Left renal pelvis (tissue), 4 donors: Measurements from ENCODE around the gene NAALADL2. TPM values are rescaled to one million over a fixed set of nuclear protein-coding genes. Genes with fewer than 3 reads are reported as not detected.
A peak's percentile ranks its signal among the peaks of the same experiment; 100 is the strongest.
"Not testable (repeated sequence)": the region's sequence is repeated elsewhere in the genome, so short reads cannot be mapped to it uniquely, and the experiment has no call there.

Experiments used
- DNase-seq, 4 donors: peaks; one replicate each; pipeline ENCODE4 v3.0.0-alpha.2; 2013; ENCODE audit warnings: low read depth in 4 of 4, low spot score in 3 of 4
- polyA plus RNA-seq, 4 donors: library from polyadenylated mRNA; unstranded; fragments of 120-200 nt; gene quantifications; one replicate each; pipeline ENCODE4 v1.2.1, GENCODE V29; 2013; ENCODE audit not compliant: insufficient read length in 4 of 4

Gene NAALADL2
- polyA plus RNA-seq, 4 donors: 13.6 to 25.3 (median 19.7) TPM

DNA sequence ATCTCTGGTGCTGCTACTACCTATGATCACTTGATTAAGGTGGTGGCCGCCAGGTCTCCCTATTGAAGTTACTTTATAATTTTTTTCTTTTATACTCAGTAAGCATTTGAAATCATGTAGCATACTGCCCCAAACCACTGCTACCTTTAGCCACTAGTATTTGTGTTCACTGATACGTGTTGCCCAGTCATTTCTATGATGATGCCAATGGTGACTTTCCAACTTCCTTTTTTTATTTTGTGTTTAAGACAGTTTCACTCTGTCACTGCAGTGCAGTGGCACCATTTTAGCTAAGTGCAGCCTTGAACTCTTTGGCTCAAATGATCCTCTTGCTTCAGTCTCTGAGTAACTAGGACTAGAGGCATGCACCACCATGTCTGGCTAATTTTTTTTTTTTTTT is 598.2 kb downstream of the NAALADL2 start:
- no peak for DNase-seq

DNA sequence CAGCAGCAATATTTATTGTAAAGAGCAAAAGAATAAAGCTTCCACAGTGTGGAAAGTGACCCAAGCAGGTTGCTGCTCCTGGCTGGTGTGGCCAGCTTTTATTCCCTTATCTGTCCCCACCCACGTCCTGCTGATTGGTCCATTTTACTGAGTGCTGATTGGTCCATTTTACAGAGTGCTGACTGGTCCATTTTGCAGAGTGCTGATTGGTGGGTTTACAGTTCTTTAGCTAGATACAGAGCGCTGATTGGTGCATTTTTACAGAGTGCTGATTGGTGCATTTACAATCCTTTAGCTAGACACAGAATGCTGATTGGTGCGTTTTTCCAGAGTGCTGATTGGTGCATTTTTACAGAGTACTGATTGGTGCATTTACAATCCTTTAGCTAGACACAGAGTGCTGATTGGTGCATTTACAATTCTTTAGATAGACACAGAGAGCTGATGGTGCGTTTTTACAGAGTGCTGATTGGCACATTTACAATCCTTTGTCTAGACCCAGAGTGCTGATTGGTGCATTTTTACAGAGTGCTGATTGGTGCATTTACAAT is 601.8 kb downstream of the NAALADL2 start:
- not testable (repeated sequence) for DNase-seq

DNA sequence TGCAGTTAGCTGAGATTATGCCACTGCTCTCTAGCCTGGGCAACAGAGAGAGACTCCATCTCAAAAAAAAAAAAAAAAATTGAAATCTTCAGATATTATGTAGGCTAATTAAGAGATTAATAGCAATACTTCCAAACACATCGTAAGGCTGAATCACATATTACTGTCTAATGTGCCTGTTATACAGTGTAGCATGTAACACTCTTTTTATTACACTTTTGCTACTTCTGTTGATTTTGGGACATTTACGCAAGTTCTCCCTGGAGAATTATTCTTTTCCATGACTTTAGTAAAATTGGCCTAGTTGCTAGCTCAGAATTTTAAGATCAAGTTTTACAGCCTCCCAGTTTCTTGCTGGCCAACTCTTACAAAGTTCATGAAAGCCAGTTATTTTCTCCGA is 605.2 kb downstream of the NAALADL2 start:
- DNase-seq: no peak

DNA sequence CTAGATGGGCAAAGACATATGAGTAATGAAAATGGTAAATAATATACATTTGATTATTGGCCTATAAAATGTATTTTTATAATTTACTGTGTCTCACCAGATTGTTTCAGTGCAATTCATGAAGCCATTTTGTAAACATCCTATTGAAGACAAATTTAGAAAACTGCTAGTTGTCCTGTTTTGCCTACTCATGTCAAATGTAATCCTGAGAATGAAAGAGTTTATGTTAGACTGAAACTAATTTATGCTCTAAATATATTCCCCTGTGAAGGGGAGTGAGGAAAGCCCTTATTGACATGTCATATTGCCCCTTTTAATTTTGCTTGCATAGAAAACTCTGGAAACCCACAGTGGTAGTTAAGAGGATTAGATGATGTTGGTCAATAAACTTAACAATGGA is 610.0 kb downstream of the NAALADL2 start:
- no peak for DNase-seq

DNA sequence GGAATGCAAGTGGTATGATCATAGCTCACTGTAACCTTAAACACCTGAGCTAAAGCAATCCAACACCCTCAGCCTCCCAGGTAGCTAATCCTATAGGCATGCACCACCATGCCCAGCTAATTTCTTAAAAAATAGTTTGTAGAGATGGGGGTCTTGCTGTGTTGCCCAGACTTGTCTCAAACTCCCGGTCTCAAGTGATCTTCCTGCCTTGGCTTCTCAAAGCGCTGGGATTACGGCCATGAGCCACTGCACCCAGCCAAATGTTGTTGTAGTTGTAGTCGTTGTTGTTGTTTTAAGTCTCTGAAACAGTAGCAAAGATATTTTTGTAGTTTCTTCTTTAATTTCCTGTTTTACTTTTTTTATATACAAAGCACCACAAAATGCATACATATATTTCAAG is 616.6 kb downstream of the NAALADL2 start:
- no peak for DNase-seq

DNA sequence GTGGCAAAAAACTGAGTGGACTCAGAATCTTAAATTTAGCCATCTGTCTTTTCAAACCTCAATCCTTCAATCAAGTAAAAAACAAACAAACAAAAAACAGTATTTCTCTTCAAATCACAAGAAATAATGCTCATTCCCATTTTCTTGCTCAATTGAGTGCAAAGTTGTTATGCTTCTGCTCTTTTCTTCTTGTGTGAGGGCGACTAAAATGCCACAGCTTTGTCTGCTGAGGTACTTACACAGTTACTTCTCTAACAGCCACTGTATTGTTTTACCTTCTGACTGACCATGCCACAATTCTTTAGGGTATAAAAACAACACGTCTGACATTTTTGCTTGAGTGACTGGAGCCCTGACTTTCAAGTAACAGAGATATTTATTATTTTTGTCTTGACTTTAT is 617.4 kb downstream of the NAALADL2 start:
- DNase-seq: no peak

DNA sequence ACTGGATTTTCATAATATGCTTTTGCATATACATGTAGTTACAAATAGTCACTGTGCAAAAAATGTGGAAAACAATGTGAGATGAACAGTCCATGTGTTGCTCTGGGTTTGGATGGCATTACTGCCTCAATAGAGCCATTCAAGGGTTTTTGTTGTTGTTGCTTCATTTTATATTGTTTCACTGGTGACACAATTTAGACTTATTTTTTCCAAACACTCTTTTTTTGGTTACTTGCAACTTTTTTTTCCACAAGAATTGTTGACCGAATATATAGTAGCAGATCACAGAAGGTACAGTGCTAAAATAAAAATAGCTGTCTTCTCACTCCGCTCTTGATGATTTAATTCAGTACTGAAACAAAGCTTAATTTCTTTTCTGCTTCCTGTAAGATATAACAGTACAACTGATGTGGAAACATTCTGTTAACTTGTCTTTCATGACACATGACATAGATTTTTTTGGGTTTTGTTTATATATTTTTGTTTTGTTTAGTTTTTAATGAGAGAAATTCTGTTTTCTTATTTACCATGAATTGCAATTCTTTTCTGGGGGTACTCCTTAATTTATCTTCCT is 618.6 kb downstream of the NAALADL2 start:
- no peak for DNase-seq

DNA sequence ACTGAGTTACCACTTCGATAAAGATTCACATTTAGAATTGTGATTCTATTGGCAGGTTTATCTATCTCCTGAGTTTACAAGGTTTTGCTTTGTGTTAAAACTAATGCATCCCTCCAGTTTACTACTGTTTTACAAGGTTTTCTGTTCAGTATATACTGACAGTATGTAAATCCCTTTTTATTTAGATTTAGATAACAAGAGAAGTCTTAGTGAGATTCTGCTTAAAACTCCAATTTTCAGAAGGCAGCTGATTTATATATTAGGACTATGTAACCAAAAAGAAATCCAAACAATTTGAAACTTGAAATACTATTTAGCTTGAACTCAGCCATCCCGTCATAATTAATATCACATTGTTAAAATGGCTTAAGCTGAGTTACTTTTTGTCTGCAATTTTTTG is 619.2 kb downstream of the NAALADL2 start:
- DNase-seq: no peak

DNA sequence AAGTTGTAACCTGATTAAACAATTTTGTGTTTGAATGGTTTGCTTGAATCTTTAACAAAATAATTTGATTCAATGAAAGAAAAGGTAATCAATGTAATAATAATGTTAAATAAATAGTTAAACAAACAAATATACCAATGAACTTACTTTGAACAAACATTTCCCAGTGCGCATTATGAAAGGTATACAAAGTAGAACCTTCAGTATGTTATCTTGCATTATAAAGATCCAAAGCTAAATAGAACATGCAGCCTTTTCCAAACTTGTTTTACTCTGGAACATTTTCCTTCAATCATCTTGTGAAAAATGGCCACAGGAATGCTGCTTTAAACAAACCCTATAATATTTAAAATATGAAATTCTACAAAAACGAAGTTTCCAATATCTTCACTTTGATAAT is 620.0 kb downstream of the NAALADL2 start:
- no peak for DNase-seq

DNA sequence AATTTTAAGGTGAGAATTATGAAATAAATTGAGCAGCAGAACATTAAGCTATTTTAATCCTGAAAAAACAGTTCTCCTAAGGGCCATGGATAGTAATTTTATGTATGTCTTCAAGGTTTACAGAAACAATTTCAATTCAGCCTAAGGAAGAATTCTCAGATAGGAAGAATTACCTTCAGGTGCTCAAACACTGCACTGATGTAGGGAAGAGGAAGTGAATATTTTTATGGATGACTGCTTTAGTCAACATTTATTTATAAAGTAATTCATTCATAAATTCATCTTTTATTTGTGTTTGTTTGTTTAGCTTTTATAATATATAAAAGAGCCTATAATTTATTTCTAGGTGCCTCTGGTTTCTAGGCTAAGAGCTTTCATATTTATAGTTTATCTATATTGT is 620.7 kb downstream of the NAALADL2 start:
- no peak for DNase-seq

DNA sequence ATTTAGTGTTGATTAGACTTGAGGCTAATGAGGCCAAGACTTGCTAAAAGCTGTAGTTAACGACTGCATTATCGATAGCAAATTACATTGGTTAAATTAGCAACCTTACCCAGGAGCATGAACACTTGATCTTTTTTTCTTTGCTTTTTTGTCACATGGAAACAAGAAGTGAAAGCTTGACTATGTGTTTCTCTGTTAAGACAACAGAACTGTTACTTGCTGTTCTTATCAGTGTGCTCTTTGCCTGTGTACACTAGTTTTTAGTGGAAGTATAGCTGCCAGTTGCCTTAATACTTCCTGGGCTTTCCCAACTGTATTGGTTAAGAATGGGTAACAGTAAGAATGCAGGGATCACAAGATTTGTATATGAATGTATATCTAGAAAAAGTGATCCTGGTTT is 625.5 kb downstream of the NAALADL2 start:
- DNase-seq: no peak

DNA sequence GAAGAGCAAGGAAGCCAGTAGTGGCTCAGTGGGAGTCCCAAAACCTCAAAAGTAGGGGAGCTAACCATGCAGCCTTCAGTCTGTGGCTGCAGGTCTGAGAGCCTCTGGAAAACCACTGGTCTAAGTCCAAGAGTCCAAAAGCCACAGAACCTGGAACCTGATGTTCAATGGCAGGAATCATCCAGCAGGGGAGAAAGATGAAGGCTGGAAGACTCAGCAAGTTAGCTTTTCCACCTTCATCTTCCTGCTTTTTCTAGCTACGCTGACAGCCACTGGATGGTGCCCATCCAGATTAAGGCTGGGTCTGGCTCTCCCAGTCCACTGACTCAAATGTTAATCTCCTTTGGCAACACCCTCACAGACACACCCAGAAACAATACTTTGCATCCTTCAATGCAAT is 626.3 kb downstream of the NAALADL2 start:
- DNase-seq: no peak

DNA sequence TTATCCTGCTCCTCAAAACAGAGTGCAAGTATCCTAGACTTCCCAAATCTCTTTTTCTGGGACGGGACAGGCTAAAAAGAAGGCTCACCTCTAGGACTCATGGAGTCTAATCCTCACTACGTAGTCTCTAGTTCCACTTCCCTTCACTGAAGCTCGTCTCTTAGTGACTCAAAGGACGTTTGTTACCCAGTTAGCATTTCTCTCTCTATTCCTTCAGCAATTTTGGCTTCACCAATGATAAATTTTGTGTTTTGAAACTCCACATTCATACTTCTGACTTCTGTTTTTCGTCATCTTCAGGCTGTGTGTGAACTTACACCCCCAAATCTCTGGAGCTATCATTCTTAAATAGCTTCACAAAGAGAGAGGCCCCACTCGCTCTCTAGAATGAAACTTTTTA is 627.1 kb downstream of the NAALADL2 start:
- DNase-seq: no peak

DNA sequence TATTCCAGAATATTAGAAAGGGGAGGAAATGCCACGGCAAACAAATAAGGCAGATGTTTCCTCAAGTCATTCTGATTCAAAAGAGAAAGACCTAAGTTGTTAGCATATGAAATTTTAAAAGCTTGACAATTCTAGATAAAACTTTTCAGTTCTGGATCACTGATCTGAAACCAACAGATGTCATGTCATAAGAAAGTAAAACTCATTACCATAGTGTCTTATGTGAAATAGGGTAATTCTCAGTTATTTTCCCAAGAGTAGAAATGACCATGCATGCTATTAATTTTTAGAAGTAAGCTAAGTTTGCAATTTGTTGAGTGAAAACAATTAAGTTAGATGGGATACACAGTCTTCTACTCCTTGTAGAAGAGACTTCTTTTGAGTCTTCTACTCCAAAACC is 630.3 kb downstream of the NAALADL2 start:
- DNase-seq: no peak

DNA sequence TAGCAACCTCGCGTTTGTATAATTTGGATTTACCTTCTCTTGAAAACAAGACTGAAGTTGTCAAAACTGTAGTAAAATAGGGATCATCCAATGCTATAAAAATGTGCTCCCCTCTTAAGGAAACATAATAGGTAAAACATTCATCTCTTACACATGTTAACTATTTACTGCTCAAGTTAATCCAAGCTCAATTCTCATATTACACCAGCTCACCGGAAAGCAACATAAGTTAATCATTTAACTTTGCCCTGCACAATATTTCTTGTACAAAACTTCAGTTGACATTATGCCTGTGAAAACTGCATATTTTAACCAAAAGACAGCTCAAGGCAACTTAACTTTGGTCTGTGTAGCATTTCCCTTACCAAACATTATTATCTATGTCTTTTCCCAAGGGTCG is 634.2 kb downstream of the NAALADL2 start:
- DNase-seq: peak in 2 of 4 donors; percentile 10 to 19

DNA sequence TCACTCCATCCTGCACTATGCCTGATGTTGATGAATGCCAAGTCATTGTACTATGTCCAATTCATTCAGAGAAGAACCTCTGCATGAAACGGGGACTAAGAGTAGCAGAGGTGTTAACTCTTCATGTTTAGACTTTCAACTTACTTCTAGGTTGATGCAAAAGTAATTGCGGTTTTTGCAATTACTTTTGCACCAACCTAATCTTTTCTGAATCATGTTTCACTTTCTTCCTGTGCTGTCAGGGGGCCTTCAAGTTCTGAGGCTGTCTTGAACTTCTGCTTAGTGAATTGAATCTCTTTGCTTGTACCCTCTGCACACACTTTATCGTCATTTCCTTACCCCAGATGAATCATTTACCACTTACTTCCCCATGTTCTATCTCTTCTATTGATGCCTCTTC is 636.2 kb downstream of the NAALADL2 start:
- no peak for DNase-seq

DNA sequence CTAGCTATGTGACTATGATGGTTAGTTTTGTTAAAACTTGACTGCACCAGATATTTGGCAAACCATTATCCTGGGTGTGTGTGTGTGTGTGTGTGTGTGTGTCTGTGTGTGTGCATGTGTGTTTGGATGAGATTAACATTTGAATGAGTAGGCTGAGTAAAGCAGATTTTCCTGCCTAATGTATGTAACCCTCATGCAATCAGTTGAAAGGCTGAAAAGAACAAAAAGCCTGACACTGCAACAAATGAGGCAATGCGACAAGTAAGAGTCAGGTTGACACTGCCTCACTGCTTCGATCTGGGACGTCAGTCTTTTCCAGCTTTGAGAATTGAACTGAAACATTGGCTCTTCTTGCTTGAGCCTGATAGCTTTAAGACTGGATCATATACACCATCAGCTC is 643.0 kb downstream of the NAALADL2 start:
- DNase-seq: no peak

DNA sequence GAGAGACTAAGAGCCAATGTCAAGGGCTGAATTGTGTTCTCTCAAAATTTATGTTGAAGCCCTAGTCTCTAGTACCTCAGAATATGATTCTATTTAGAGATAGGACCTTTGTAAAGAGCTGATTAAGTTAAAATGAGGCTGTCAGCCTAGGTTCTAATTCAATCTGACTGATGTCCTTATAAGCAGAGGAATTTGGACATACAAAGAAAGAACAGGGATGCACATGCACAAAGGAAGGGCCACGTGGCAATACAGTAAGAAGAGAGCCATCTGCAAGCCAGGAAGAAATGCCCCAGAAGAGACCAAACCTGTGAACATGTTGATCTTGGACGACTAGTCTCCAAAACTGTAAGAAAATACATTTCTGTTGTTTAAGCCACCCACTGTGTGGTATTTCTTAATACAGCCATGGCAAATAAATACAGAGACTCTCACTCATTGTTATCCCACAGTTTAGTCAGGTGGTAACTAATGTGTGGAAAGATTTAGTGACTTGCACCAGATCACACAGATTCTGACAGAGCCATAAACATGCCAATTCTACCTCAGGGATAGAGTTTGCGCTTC is 652.2 kb downstream of the NAALADL2 start:
- DNase-seq: no peak

DNA sequence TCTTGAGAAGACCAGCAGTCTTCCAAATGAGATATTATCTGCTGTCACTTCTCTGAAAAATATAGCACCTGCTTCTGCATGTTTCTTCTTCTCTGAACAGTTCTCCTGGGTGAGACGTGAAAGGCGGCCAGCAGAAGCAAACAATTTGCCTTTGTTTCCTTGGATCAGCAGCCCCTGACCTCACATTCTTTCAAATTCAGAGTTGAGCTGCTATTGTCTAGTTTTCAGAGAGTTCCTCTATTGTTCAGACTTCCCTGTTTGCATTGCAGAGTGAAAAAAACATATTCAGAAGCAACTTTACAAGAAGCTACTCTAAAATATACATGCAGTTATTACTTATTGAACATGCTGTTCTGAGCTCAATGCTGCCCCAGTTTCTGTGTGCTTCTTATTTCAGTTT is 653.6 kb downstream of the NAALADL2 start:
- DNase-seq: no peak

DNA sequence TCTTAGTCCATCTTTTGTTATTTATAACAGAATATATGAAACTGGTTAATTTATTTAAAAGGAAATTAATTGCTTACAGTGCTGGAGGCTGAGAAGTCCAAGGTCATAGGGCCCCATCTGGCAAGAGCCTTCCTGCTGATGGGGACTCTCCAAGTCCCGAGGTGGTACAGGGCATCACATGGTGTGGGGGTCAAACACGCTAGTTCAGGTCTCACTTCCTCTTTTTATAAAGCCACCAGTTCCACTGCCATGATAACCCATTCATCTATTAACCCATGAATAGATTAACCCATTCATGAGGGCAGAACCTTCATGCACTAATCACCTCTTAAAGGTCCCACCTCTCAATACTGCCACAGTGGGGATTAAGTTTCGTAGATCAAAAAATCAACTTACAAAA is 659.3 kb downstream of the NAALADL2 start:
- no peak for DNase-seq

DNA sequence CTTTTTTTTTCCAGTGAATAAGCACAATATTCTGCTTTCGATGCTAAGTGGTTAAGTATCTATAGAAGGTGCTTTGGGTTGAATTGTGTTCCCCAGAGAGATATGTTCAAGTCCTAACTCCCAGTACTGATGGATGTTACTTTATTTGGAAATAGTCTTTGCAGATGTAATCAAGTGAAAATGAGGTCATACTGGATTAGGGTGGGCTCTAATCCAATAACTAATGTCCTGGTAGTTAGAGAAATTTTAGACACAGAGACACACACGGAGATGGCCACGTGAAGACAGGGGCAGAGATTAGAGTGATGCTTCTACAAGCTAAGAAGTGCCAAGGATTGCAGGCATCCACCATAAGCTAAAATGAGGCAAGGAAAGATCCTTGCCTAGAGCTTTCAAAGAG is 662.3 kb downstream of the NAALADL2 start:
- DNase-seq: no peak

DNA sequence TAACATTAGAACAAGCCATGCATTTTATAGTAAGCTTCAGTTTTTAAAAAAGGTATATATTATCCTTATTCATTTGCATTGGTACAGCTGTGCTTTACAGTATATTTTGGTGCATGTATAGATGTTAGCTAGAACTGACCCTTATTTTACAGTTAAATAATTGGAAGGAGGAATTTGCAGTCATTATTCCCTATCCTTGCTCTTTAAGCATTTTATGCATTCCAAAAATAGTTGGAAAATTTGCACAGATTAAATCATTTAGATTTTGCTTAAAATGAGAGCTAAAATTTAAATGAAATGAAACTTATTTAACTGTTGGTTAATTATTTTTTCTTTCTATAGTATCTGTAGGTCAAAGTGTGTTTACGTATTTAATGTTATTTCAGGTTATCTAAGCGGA is 667.1 kb downstream of the NAALADL2 start:
- no peak for DNase-seq
